HG03439 (cell line): ENCODE measurements around the gene CDH4.

Source experiments
- ATAC-seq: cut with Tn5 transposase; IDR thresholded peaks from one replicate; pipeline ENCODE4 v1.9.1; 2021; ENCODE audit warnings: mild to moderate bottlenecking, moderate library complexity; ENCODE audit not compliant: unreplicated experiment

CDH4 gene

DNA sequence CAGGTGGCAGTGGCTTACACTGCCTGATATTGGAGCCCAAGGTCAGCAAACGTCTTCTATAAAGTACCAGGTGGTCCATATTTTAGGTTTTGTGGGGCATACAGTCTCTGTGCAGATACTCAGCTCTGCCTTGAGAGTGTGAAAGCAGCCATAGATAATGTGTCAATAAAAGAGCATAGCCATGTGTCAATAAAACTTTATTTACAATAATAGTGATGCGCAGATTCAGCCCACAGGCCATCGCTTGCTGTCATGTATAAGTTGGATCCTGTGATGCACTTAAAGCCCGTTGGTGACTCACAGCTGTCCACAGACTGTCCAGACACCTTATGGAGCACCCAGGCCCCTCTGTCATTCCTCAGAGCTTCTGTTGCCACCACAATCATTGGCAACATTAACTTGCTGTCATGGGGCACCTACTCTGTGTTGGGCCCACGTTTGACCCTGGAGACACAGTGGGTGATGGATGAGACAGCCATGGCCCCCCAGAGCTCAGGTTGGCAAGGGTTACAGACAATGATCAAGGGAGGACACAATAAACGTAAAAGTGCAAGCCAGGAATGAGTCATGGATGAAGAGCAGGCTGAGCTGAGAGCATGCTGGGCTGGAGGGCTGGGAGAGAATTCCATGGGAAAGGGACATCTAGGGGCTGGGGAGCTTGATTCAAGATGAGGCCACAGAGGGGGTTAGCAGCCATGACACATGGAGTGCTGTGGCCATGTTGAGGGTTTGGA lies 640.0 kb downstream of the CDH4 start:
- no peak for ATAC-seq

- ATAC-seq = no peak
Observed at GRCh38 chr20:61895016-61895415, 643.0 kb downstream of the CDH4 start.

GRCh38 chr20:61895686-61896057 lies 643.6 kb downstream of the CDH4 start:
- no peak for ATAC-seq

DNA sequence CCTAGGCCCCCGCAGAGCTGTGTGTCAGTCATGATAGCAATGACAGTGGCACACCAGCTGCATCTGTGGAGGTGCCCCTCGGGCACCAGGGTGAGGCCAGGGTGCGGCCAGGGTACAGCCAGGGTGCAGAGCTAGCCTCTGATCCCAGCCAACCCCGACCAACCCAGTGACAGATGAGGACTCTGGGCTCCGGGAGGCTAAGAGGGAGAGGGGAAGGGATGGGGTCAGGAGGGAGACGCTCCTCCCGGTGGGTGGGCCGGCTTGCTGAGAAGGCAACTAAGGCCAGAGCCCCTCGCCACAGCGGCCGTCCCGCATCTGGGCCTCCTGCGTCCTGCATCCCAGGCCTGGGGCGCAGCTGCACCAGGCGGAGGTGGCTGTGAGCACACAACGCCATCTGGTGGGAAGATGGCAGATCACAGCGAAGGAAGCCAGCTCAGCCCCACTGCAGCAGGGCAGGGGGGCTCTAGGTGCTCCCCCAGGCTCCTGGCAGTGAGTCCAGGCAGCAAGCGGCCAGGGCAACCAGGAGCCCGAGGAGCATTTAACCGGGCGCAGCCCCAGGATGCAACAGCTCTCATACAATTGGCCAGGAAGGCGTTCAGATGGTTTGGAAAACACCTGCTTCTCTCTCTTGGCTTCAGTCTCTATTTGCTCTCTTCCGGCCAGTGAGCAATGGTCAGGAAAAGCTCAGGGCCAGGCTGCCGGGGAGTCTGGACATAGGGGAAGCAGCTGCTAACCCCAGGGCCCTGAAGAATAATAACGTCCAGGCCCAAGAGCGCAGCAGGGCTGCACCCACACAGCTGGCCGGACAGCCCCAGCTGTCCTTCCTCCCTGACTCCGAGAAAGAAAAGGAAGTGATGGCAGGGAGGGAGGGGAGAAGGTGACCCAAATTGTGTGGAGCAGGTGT lies 644.2 kb downstream of the CDH4 start:
- ATAC-seq = no peak

GRCh38 chr20:61897401-61898295 lies 645.6 kb downstream of the CDH4 start:
- ATAC-seq = no peak

DNA sequence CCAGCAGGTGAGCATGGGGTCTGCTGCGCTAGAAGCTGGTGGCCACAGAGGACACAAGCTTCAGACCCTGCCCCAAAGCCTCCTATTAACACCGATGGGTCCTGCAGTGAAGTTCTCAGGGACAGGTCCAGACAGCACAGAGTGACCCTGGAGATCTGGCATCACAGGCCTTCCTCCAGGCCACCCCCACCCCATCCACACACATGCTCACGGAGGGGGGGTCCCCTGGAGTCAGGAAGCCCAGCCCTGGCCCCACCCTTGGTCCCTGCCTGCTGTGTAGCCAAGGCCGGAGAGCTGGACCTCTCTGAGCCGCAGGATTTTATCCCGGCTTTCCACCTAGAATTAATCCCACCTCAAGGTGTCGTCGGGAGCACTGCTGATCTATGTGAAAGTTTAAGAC lies 646.3 kb downstream of the CDH4 start:
- ATAC-seq = no peak

GRCh38 chr20:61900011-61900944 lies 648.2 kb downstream of the CDH4 start:
- no peak for ATAC-seq

DNA sequence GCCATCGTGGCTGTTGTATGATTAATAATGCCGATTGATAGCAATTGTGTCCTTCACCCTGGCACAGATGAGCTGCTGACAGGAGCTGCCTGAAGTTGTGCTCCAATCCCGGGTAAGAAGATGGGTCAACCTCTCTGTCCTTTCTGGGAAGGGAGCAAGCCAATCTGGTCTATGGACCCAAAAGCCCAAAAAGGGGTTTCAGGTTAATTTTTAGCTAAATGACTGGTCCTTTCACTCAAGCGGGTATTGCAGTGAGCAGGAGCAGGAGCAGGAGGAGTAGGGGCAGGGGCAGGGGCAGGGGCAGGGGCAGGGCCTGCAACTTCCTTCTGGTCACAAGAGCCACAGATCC lies 648.9 kb downstream of the CDH4 start:
- ATAC-seq = no peak

DNA sequence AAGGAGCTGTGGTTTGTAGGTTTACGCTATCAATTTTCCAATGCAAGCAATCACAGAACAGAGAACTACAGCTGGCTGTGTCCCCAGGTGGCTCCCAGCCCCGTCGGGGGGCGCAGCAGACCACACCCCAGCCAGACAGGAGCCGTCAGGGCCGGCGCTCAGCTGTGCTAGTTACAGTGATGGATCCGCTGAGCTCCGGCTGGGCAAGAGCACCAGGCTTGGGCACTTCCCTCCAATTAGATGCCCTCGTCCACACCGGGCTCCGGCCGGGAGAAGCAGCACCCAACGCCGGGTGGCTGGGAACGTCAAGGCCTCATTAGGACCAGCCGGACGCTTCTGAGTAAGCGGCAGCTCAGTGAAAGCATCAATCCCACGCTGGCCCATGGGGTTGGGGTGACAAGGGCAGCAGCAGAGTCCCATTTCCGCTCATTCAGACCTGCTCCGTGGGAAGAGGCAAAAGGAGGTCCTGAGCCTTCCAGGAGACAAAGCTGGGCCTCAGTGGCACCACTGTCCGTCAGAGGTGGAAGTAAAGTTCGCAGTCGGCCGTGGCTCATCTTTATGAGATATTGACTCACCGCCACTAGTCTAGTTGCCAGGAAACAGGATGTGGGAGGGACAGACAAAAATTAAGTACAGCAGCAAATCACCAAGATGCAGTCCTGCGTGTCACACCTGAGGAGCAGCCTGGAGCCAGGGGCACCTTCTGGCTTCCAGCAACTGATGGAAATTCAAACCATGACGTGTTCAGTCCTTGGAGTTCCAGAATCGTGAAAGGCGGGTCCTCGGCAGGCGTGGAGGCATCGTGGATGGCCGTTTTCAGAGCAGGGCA lies 649.5 kb downstream of the CDH4 start:
- no peak for ATAC-seq

- no peak for ATAC-seq
Observed at GRCh38 chr20:61902221-61902869, 650.3 kb downstream of the CDH4 start.

GRCh38 chr20:61903575-61904340 lies 651.7 kb downstream of the CDH4 start:
- no peak for ATAC-seq

- no peak for ATAC-seq
Observed at GRCh38 chr20:61904456-61904855, 652.4 kb downstream of the CDH4 start.

DNA sequence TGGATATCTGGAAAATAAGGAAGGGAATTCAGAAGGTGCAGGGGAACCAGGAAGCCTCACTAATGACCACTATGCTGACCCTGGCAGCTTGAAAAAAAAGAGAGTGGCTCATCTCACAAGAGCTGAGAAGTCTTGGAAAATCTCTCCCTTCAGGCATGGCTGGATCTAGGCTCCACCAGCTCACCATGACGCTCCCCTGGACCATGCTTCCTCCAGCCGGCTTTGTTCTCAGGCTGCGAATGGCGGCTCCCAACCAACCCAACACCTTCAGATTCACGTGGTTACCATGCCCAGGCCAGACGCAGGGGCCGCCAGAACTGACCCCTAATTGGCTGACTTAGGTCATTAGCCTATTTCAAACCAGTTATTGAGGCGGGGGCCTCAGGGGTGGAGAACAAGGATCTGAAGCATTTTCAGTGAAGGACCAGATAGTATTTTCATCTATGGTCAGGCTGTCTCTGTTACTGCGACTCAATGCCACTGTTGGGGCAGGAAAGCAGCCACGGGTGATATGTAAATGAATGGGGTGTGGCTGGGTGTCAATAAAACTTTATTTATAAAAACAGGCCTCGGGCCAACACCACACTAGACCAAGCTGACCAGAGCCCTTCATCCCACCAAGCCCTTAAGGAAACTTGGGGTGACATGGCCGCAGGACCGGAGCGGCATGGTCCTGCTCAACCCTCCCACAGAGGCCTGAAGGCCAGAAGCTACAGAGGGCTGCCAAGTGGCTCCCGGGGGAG lies 653.9 kb downstream of the CDH4 start:
- no peak for ATAC-seq

DNA sequence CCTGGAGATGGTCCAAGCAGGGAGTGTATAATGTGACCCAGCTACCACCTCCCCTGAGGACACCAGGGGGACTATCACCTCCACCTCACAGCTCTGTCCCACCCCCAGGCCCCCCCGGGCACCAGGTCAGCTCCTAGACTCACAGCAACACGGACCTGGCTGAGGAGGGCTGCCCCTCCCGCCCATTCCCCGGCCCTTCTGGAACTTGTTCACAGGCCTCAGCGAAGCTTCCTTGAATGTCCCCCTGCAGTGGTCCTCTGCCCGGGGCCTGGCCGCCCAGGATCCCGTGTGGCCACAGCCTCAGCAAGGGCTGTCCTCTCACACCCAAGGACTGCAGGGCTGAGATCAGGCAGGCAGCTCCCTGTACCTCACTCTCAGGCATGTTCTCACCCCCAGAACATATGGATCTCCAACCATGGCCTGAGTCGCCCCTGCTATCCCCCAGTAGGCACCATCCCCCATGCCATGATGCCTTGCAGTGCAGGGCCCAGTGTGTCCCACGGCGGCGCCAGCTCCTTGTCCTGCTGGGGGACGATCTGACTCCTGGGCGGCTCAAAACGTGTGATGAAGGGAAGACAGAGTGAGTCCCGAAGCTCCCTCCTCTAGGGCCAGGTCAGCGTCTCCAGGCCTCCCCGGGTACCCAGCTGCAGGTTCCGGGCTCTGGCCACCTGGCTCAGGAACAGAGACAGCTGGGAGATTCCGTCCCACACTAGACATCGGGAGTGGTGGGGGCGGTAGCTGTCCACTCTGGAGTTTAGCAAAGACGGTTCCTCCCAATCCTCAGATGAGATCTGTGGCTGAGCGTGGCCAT lies 655.2 kb downstream of the CDH4 start:
- no peak for ATAC-seq

- no peak for ATAC-seq
Observed at GRCh38 chr20:61908057-61909026, 656.3 kb downstream of the CDH4 start.
